OCI-LY7 (cell line): Measurements from ENCODE around the gene TMEM165.

Experiments
- EZH2phosphoT487 ChIP-seq: fragments of 200-600 bp; sonication (generic); IDR thresholded peaks from 2 replicates; pipeline ENCODE4 v1.6.1; 2018; ENCODE audit warnings: low read depth, borderline replicate concordance, mild to moderate bottlenecking, mixed run types, antibody characterized with exemption, low read length, moderate library complexity, mixed read lengths
- TF ChIP-seq, protein P1 (sequence below): fragments of 200-600 bp; sonication (generic); conservative IDR thresholded peaks from 2 replicates; pipeline ENCODE4 v1.5.1; 2014; ENCODE audit warnings: mild to moderate bottlenecking, antibody characterized with exemption, low read length, moderate library complexity, mixed read lengths

DNA sequence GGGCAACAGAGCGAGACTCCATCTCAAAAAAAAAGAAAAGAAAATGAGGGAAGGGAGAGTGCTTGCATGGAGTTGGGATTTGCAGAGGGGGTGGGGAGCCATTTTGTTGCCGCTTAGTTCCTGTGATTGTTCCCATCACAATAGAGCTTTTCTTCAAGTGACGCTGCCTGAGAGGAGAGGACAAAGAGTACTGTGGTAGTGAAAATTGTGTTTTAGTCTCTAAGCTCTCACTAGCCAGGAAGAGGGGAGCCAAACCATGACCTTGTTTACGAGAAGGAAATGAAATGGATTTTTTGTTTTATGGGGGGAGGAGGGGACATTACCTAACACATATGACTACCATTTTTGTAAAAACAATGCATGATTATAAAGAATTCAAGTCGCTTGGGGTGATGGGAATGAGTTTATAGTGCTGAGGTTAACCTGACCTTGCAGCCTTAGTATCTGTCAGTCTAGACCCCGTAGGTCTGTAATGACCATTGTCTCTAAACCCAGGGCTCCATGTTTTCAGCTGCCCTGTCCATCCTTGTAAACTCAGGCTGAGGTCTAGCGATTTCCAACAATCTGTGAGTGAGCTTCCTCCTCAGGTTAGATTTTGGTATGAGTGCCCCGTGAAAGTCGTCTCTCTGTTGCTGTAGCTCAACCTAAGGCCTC, 30.9 kb upstream of the TMEM165 start:
- TF ChIP-seq, protein P1, sequence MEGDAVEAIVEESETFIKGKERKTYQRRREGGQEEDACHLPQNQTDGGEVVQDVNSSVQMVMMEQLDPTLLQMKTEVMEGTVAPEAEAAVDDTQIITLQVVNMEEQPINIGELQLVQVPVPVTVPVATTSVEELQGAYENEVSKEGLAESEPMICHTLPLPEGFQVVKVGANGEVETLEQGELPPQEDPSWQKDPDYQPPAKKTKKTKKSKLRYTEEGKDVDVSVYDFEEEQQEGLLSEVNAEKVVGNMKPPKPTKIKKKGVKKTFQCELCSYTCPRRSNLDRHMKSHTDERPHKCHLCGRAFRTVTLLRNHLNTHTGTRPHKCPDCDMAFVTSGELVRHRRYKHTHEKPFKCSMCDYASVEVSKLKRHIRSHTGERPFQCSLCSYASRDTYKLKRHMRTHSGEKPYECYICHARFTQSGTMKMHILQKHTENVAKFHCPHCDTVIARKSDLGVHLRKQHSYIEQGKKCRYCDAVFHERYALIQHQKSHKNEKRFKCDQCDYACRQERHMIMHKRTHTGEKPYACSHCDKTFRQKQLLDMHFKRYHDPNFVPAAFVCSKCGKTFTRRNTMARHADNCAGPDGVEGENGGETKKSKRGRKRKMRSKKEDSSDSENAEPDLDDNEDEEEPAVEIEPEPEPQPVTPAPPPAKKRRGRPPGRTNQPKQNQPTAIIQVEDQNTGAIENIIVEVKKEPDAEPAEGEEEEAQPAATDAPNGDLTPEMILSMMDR = no peak
- TF ChIP-seq EZH2phosphoT487 = no peak
